CD4-positive, CD25-positive, alpha-beta regulatory T cell (primary cell): ENCODE measurements around the gene SEPHS2. TPM values are rescaled to one million over a fixed set of nuclear protein-coding genes. Genes with fewer than 3 reads are reported as not detected.
"Not testable (repeated sequence)": the region's sequence is repeated elsewhere in the genome, so short reads cannot be mapped to it uniquely, and the experiment has no call there.

Experiments
- ATAC-seq, 2 donors: fragments of 150-1000 bp; cut with Tn5 transposase; one replicate each; pipeline ENCODE4 v1.10.0; 2021; ENCODE audit warnings: low read depth in 2 of 2, moderate number of reproducible peaks in 2 of 2, moderate library complexity in 1 of 2
- DNase-seq, 3 donors: peaks; one replicate each; pipeline versions ENCODE4 v3.0.0 to v3.0.0-alpha.2; 2012 to 2022; ENCODE audit warnings: mixed read lengths in 1 of 3
- H3K27ac ChIP-seq: one replicate; pipeline ENCODE4 v1.7.0; 2013; ENCODE audit warnings: mild to moderate bottlenecking, low read length; ENCODE audit not compliant: insufficient read depth, poor library complexity, severe bottlenecking
- H3K27me3 ChIP-seq: one replicate; pipeline ENCODE4 v1.7.0; 2013; ENCODE audit warnings: low read length; ENCODE audit not compliant: control insufficient read depth, insufficient read depth
- H3K36me3 ChIP-seq: one replicate; pipeline ENCODE4 v1.7.0; 2013; ENCODE audit warnings: mild to moderate bottlenecking, low read length, moderate library complexity; ENCODE audit not compliant: control insufficient read depth, insufficient read depth
- H3K4me1 ChIP-seq: 2 replicates; pipeline ENCODE4 v1.7.0; 2013; ENCODE audit warnings: mild to moderate bottlenecking, low read length; ENCODE audit not compliant: insufficient read depth, control insufficient read depth, poor library complexity, severe bottlenecking
- H3K4me3 ChIP-seq: one replicate; pipeline ENCODE4 v1.7.0; 2013; ENCODE audit warnings: low read depth, mild to moderate bottlenecking, low read length, moderate library complexity
- H3K9me3 ChIP-seq, 2 experiments: 1 replicate in 1 of 2; 2 replicates in 1 of 2; pipeline ENCODE4 v1.7.0; 2013; ENCODE audit warnings: low read length in 2 of 2, mild to moderate bottlenecking in 1 of 2, moderate library complexity in 1 of 2; ENCODE audit not compliant: control insufficient read depth in 2 of 2
- H3K27ac Mint-ChIP-seq, 3 donors: one replicate each; pipeline ENCODE4 v1.8.0; 2020 to 2022; ENCODE audit warnings: mild to moderate bottlenecking in 3 of 3, mixed read lengths in 3 of 3, moderate library complexity in 2 of 3
- H3K27me3 Mint-ChIP-seq: one replicate; pipeline ENCODE4 v1.8.0; 2022; ENCODE audit warnings: mild to moderate bottlenecking, mixed read lengths
- H3K36me3 Mint-ChIP-seq: one replicate; pipeline ENCODE4 v1.8.0; 2020; ENCODE audit warnings: mixed read lengths
- H3K4me1 Mint-ChIP-seq, 4 donors: one replicate each; pipeline ENCODE4 v1.8.0; 2020 to 2022; ENCODE audit warnings: mixed read lengths in 4 of 4, mild to moderate bottlenecking in 1 of 4
- H3K4me3 Mint-ChIP-seq, 4 donors: one replicate each; pipeline ENCODE4 v1.8.0; 2020 to 2022; ENCODE audit warnings: mild to moderate bottlenecking in 4 of 4, mixed read lengths in 4 of 4, moderate library complexity in 3 of 4
- H3K9me3 Mint-ChIP-seq, 7 donors: one replicate each; pipeline ENCODE4 v1.8.0; 2020 to 2022; ENCODE audit warnings: mixed read lengths in 7 of 7, mild to moderate bottlenecking in 3 of 7, moderate library complexity in 2 of 7
- polyA plus RNA-seq, 4 donors: library from polyadenylated mRNA; unstranded; fragments of 300-500 nt; fragmentation: Illumina TruSeq; gene quantifications; one replicate each; pipeline ENCODE4 v1.2.3, GENCODE V29; 2021
- total RNA-seq: library from RNA; stranded (reverse); gene quantifications from one replicate; pipeline ENCODE4 v1.2.3, GENCODE V29; 2022

Gene SEPHS2
- total and polyA plus RNA-seq, 5 donors from 2014 or later: 26.0 to 89.8 (median 79.1) TPM

GRCh38 chr16:30488764-30489605 lies 43.3 kb upstream of the SEPHS2 start:
- peak overlapping the region in 1 of 4 donors; percentile 33 for H3K4me3 Mint-ChIP-seq
- H3K27me3 Mint-ChIP-seq: no peaks in the 10 kb centered on the region
- Histone ChIP-seq H3K4me3 (no peak overlapping the region), H3K27ac (no peak overlapping the region), H3K4me1 (no peaks in the 10 kb centered on the region), H3K36me3 (peaks cover 83% of the 10 kb centered on the region), H3K27me3 (no peaks in the 10 kb centered on the region), H3K9me3 (no peaks in the 10 kb centered on the region)
- no peak for DNase-seq
- H3K9me3 Mint-ChIP-seq: no peaks in the 10 kb centered on the region
- peaks cover 42% of the 10 kb centered on the region for H3K36me3 Mint-ChIP-seq
- peak overlapping the region in 1 of 3 donors; percentile 79 for H3K27ac Mint-ChIP-seq
- no peak for ATAC-seq
- peaks cover 5 to 48% (median 24%) of the 10 kb centered on the region in 4 donors for H3K4me1 Mint-ChIP-seq

- Histone ChIP-seq H3K27me3 (no peaks in the 10 kb centered on the region), H3K4me1 (peaks cover 4% of the 10 kb centered on the region), H3K36me3 (peaks cover 91% of the 10 kb centered on the region), H3K27ac (no peak overlapping the region), H3K4me3 (no peak overlapping the region), H3K9me3 (no peaks in the 10 kb centered on the region)
- DNase-seq (no peak), ATAC-seq (no peak)
- Mint-ChIP-seq H3K9me3 (no peaks in the 10 kb centered on the region), H3K4me1 (peaks cover 5 to 56% (median 26%) of the 10 kb centered on the region in 4 donors), H3K36me3 (peaks cover 47% of the 10 kb centered on the region), H3K27ac (peak overlapping the region; percentile 47 to 86 (median 78)), H3K4me3 (no peak overlapping the region), H3K27me3 (no peaks in the 10 kb centered on the region)
These were observed 40.3 kb upstream of the SEPHS2 start for GRCh38 chr16:30485818-30486436.

- peaks cover 91% of the 10 kb centered on the region for H3K36me3 ChIP-seq
- no peak overlapping the region for H3K4me3 ChIP-seq
- ATAC-seq (no peak), DNase-seq (no peak)
- no peak overlapping the region for H3K27ac ChIP-seq
- H3K9me3 ChIP-seq: no peaks in the 10 kb centered on the region
- Mint-ChIP-seq H3K4me1 (peaks cover 5 to 58% (median 31%) of the 10 kb centered on the region in 4 donors), H3K27me3 (no peaks in the 10 kb centered on the region), H3K4me3 (no peak overlapping the region), H3K9me3 (no peaks in the 10 kb centered on the region), H3K36me3 (peaks cover 47% of the 10 kb centered on the region), H3K27ac (peak overlapping the region in 2 of 3 donors; percentile 72 to 80)
- H3K4me1 ChIP-seq: peaks cover 6% of the 10 kb centered on the region
- no peaks in the 10 kb centered on the region for H3K27me3 ChIP-seq
These were observed 39.2 kb upstream of the SEPHS2 start for GRCh38 chr16:30484887-30485286.

- Histone ChIP-seq H3K9me3 (no peaks in the 10 kb centered on the region), H3K4me3 (no peak overlapping the region), H3K27ac (peak overlapping the region; percentile 21), H3K36me3 (peaks cover 80% of the 10 kb centered on the region), H3K27me3 (no peaks in the 10 kb centered on the region), H3K4me1 (peaks cover 10% of the 10 kb centered on the region)
- H3K9me3 Mint-ChIP-seq: no peaks in the 10 kb centered on the region
- H3K4me1 Mint-ChIP-seq: peaks cover 5 to 59% (median 38%) of the 10 kb centered on the region in 4 donors
- ATAC-seq (peak in 1 of 2 donors; percentile 77), DNase-seq (peak in 2 of 3 donors; percentile 30 to 49)
- H3K27ac Mint-ChIP-seq: peak overlapping the region; percentile 76 to 93 (median 88)
- H3K27me3 Mint-ChIP-seq: no peaks in the 10 kb centered on the region
- peak overlapping the region in 3 of 4 donors; percentile 7 to 63 (median 53) for H3K4me3 Mint-ChIP-seq
- peaks cover 46% of the 10 kb centered on the region for H3K36me3 Mint-ChIP-seq
These were observed 36.7 kb upstream of the SEPHS2 start for GRCh38 chr16:30482366-30482765.

GRCh38 chr16:30481381-30481780 lies 35.7 kb upstream of the SEPHS2 start:
- no peaks in the 10 kb centered on the region for H3K9me3 ChIP-seq
- ATAC-seq (no peak), DNase-seq (no peak)
- no peak overlapping the region for H3K4me3 ChIP-seq
- H3K36me3 ChIP-seq: peaks cover 81% of the 10 kb centered on the region
- H3K27me3 Mint-ChIP-seq: no peaks in the 10 kb centered on the region
- H3K4me1 ChIP-seq: peaks cover 19% of the 10 kb centered on the region
- peak overlapping the region in 1 of 3 donors; percentile 76 for H3K27ac Mint-ChIP-seq
- H3K36me3 Mint-ChIP-seq: peaks cover 50% of the 10 kb centered on the region
- no peaks in the 10 kb centered on the region for H3K27me3 ChIP-seq
- no peak overlapping the region for H3K27ac ChIP-seq
- peaks cover 5 to 66% (median 42%) of the 10 kb centered on the region in 4 donors for H3K4me1 Mint-ChIP-seq
- no peaks in the 10 kb centered on the region for H3K9me3 Mint-ChIP-seq
- H3K4me3 Mint-ChIP-seq: no peak overlapping the region

- H3K9me3 Mint-ChIP-seq: no peaks in the 10 kb centered on the region
- H3K4me1 ChIP-seq: peaks cover 41% of the 10 kb centered on the region
- no peaks in the 10 kb centered on the region for H3K27me3 Mint-ChIP-seq
- no peaks in the 10 kb centered on the region for H3K9me3 ChIP-seq
- H3K27ac Mint-ChIP-seq: peak overlapping the region in 2 of 3 donors; percentile 85 to 98
- peaks cover 68% of the 10 kb centered on the region for H3K36me3 ChIP-seq
- no peak overlapping the region for H3K27ac ChIP-seq
- peaks cover 5 to 71% (median 45%) of the 10 kb centered on the region in 4 donors for H3K4me1 Mint-ChIP-seq
- peaks cover 48% of the 10 kb centered on the region for H3K36me3 Mint-ChIP-seq
- H3K27me3 ChIP-seq: no peaks in the 10 kb centered on the region
- no peak overlapping the region for H3K4me3 ChIP-seq
- peak overlapping the region; percentile 7 to 90 (median 20) for H3K4me3 Mint-ChIP-seq
- no peak for DNase-seq
- no peak for ATAC-seq
These were observed 33.2 kb upstream of the SEPHS2 start for GRCh38 chr16:30478766-30479478.

GRCh38 chr16:30477773-30478172 lies 32.1 kb upstream of the SEPHS2 start:
- H3K27me3 Mint-ChIP-seq, H3K9me3 Mint-ChIP-seq, ATAC-seq, DNase-seq, H3K27ac ChIP-seq, H3K4me3 ChIP-seq, H3K9me3 ChIP-seq, H3K27me3 ChIP-seq: not testable (repeated sequence)
- Mint-ChIP-seq H3K27ac (peak overlapping the region; percentile 81 to 91 (median 85)), H3K36me3 (peaks cover 48% of the 10 kb centered on the region), H3K4me1 (peaks cover 5 to 75% (median 44%) of the 10 kb centered on the region in 4 donors), H3K4me3 (peak overlapping the region in 2 of 4 donors; percentile 46 to 66)
- H3K36me3 ChIP-seq: peaks cover 57% of the 10 kb centered on the region
- H3K4me1 ChIP-seq: peaks cover 52% of the 10 kb centered on the region
